ENCODE measurements around the gene CXCR4.

CXCR4 gene

DNA sequence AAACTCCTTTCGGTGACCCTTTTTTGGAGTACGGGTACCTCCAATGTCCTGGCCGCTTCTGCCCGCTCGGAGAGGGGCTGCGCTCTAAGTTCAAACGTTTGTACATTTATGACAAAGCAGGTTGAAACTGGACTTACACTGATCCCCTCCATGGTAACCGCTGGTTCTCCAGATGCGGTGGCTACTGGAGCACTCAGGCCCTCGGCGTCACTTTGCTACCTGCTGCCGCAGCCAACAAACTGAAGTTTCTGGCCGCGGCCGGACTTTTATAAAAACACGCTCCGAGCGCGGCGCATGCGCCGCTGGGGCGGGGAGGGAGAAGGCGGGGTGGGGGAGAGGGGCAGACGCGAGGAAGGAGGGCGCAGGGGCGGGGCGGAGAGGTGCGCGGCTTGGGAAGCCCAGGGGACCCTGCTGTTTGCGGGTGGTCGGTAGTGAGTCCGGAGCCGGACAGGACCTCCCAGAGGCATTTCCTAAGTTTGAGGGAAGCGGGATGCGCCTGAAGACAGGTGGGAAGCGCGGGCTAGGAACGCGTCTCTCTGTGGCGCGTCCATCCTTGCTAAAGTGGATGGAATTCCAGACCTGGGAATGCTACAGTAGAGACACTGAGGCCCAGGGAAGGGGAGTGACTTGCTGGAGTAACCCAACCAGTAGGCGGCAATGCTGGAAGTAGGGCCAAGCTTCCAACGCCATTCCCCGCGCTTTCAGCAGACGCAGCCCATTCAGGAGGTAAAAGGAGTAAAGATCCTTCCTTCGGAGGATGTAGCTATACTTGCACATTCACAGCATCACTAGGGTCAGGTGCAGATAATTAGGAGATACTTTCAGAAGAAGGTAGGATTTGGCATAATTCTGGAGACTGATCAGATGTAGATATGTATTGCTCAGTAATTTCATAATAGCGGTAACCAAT is at the start of gene CXCR4:
Gene CXCR4, minus strand, starts transcription at position 241 of the 910 bp plus-strand sequence. Its CDS starts 89 bp downstream, at position 152.
- DNase-seq = peak; percentile 95

DNA sequence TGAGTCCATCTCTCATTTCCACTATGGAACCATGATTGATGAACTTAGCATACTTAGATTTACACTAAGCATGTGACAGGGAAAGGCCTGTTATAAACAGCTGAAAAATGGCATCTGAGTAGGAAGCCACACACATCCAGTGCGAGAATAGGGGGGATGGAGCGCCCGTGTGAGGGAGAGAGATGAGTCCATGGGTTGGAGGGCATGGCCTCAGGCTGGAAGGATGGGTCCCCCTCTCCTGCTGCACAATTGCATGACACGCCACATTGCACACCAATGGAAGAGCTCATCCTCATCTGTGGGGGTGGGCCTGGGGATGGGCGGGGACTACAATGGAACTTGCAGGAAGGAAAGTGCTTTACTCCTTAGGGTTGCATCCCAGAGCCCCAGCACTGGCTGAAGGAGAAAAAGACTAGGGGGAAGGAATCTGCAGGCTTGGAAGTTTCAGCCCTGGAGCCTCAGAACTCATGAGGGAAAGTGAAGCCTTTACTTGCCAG is 46.4 kb upstream of the CXCR4 start:
- DNase-seq = no peak

DNA sequence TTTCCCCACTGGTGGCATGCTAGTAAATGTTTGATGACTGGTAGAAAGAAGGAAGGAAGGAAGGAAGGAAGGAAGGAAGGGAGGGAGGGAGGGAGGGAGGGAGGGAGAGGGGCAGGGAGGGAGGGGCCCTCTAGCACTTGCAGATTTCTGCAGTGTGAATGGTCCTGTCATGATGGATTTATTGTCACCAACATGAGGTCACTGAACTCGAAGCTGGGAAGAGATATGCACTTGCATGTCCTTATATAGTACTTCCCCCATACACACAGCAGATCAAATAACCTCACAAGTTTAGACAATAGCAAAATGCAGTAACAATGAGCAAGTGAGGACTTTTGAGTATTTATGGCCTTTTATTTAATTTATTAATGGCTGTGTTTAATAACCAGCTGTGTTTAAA is 44.5 kb upstream of the CXCR4 start:
- no peak for DNase-seq

DNA sequence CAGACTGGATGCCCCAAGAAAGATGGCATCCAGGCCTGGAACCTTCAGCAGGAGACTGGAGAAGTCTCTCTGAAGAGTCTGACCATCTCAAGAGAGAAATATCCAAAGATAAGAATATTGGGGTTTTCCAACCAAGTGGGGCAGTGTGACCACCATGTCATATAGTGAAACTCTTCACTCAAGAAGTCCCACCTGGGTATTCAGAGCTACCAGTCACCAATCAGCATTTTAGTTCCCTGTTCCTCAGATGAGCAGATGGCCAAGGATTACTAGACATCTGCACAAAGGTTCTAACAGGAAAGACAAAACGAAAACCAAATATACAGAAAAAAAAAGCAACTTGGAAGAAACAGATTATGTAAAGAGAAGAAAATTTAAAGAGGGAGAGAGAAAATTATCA is 38.5 kb upstream of the CXCR4 start:
- no peak for DNase-seq

DNA sequence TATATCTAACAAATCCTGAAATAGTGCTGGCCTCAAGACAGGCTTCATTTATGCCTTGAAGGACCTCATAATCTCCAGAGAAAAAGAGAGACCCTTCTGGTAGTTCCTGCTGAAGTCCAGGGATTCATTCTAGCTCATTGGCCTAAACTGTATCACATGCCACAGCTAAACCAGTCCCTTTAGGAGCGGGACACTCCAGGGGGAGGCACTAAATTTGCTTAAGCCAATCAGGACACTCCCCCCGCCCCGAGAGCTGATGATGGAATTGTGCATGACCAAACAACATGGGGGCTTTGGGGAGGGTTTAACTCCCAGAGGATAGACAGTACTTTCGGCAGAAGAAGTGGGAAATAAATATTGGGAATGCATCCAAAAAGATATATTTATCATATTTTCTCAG is 36.4 kb upstream of the CXCR4 start:
- DNase-seq = no peak

DNA sequence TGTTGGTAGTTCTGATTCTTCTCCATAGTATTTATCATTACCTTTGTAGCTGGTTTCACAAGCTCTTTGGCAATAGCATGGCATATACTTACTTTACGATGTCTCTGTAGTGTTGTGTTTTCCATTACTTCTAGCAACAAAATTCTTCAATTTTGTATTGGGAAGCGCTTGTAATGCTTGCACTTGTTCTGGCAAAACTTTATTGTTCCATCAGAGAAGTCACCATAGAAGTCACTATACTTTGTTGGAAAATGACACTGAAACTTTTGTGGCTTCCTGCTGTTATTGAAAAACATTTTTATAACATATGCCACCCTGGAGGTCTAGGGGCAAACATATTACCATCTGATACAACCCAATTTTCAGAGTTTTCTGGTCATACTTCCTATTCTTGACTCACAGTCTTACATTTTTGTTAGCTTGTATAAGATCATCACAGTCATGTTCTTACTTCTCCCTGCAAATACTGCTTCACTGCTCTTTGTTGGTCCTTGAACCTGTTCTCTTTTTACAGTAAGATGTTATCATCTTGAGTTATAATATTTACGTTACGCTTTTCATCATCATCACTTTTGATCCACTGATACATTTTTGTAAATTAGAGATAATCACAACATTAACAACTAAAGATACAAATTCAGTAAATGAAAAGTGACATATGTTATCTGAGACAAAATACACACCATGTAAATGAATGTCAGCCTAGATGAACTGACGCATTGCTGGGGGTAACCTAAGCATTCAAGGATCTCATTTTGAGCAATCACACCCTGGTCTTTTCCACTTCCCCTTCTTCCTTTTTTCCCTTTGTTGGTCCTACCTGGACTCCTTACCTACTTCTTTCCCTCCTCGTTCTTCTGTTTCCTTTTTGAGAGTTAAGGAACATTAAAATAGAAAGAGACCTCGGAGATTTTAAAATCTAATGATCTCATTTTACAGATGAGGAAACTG is 33.3 kb upstream of the CXCR4 start:
- no peak for DNase-seq

DNA sequence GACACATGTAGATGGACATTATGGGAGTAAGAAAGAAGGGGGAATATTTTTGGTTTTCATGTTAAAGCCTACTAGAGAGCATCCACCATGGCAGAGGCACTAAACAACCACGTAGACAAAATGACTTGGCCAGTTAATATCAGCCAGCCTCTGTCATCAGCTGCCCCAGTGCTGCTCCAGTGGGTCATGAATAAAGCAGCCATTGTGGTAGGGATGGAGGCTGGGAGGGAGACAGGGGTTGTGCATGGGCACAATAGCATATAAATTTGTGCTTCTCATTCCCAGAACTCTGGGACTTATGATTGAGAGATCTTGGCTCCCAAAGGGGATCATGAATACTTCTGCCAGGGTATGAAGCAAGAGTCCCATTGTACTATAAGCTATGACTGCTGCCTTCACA is 31.1 kb upstream of the CXCR4 start:
- DNase-seq = no peak

DNA sequence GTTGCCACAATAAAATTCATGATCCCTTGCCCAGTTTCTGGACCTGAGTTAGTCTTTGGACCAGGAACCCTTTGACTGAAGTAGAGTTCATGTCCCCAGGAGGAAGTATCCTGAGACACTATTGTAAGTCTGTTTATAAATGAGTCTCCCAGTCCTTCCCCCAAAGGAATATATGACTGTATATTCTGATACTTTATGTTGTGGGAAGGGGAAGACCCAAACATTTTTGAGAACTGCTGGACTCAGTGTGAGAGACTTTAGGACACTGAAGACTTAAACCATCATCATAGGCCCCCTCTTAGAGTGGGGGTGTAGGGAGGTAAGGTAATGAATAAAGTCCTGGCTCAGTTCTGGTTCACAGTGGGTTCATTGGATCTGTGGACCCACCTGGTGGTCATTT is 28.6 kb upstream of the CXCR4 start:
- DNase-seq = no peak

DNA sequence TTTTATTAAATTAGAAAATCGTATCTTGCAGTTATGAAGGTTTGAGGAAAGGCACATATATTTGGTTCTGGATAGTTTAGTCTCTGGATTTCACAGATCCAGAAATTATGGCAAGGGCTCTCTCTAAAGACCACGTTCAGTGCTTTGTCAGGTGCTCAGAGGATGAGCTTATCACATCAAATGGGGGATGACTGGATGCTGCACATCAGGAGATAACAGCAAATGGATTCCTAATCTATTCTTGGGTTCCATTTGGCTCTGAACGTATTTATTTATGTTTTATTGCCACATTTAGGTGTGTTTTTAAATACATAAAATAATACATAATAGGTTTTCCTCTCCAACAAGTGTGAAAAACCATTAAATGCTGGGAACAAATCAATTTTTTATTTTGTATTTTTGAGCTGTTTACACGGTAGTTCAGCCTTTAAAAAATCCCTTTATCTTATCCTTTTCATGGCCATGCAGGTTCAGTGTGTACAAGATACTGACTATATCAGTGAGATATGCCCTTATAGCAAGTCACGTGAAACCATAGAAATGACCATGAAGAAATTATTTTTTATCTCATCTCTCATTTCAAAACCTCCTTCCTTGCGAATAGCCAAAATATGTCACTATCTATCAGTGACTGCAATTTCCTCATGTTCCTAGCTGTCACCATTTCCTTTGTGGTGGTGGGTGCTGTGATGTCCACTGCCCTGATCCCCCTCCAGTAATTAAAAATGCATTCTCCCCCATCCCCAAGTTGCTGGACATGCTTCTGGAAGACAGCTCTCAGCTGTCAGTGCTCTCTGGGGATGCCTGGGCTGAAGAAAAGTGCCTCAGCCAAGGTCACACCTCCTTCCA is 25.9 kb upstream of the CXCR4 start:
- no peak for DNase-seq

DNA sequence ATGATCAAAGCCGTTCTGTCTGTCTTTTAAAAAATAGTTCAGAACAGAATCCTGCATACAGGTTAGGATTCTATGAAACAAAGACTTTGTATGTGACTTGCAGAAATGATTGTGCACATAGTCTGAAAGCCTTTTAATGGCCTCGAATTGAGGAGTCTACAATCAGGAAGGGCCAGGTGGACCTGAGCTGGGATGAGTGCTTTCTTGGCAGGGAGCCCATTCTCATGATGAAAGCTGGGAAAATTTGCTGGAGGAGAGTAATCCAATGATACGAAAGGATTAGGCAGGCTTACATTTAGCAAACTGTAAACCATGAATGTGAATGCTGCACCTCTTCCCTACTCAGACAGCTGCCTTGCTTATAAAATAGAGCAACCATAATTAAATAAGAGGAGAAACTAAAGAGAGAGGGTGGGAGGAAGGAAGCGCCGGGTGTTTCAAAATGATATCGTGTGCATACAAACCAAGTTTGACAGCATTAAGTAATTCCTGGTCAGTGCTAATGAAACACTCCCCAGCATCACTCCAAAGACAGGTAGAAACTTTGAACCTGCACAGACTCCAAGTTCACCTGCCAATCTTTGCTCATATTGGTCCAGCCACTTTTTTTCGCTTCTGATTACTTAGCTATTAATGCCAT is 23.7 kb upstream of the CXCR4 start:
- no peak for DNase-seq

DNA sequence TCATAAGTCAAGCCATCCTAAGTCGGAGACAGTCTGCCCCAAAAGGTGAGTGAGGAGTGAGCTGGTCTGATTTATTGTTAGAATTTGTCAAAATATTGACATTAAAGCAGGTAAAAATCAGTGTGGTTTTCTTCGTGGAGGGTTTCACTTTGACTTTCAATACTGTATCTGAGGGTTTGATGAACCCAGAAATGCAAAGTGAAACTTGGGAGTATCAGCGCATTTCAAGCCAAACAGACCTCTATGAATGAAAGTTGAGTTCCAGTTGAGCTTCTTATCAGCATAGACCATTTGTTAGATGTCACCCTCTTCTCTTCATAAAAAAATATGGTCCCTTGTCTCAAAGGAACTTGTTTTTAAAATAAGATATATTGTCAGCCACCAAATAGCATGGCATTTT is 21.7 kb upstream of the CXCR4 start:
- peak; percentile 52 for DNase-seq

DNA sequence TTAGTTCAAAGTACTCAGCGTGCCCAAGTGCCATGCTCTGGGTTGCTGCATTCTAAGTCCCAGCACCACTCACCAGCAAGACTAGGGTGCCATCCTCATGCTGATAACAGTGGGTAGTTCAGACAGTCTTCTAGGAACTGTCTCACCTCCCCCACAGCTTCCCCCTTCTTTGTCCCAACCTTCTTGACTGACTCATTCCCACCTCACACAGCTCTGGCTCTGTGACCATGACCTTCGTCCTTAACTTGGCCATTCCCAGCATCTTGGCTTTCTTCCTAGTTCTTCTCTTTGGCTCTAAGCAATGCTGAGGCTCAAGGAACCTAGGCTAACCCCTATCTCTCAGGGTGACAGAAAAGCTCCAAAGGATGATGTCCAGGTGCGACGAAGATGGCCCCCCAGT is 20.0 kb upstream of the CXCR4 start:
- no peak for DNase-seq

DNA sequence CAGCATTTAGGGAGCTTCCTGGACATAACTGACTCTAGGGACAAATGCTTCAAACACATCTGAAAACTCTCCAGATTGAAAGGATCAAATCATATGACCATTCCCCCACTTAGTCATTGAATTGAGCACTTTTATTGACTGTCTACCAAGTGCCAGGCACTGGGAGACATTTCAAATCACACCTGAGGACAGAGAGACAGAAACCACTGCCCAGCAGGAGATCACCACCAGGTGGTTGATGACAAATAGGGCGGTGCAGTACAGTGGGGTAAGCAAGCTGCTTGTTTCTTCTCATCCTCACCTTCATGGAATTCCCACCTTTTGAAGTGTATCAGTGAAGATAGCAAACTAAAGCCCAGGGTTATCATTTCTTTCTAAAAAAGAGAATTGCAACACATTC is 19.0 kb upstream of the CXCR4 start:
- peak; percentile 58 for DNase-seq

DNA sequence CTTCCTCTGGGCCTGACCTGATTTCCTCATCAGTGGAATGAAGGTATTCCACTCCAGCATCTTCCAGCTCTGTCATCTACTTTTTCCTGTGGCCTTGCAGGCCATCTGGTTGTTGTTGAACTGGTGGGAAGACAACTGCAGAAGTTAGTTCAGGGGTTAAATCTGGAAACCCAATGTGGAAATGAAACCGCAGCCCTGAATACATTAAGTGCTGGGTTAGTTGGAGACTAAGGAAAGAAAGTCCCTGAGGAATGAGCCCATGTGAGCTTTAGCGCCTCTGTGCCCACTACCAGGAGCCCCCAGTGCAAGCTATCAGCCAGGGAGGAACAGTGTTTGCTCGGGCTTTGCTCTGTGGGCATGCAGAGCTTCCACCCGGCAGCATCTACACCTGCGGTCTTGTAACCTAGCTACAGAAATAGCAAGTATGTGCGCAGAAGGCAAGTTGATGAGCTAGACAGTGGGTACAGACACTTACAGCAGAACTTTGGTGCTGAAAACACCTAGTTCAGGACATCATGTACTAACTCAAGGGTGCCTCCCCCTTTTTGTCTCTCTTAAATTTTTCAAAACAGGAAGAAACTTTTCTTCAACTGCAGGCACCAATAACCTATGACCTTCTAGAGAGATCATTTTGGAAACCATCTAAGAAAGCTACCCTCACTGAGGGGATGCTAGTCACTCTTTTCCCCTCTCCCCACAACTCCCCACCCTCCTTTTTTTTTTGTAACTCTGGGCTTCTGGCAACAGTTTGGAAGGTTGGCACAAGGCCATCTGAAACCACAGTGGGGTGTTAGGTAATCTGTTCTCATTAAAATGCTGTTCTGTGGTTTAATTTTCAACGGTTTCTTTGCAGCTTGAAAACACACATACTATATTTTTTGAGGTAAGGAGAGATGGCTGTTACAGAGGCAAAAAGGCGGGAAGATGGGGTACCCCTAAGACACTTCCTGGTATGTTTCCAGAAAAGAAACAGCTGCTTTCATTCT is 18.3 kb upstream of the CXCR4 start:
- DNase-seq = peak; percentile 92

DNA sequence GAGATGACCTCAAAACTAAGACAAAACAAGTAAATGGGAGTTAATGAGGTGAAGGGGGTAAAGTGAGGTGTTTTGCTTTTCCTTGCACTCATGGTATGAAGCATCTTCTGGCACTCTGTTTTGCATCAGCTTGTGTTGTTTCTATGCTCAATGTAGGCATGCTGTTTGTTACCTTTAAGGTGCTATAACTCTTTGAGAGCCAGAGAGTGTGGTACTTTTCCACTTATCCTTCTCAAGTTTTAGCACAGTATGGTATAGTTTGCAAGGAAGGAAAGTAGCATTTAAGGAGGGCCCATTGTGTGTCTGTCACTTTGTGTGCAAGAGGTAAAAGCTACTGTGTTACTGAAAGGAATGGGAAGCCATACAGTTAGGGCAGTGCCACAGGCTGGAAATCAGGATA is 17.5 kb upstream of the CXCR4 start:
- no peak for DNase-seq

DNA sequence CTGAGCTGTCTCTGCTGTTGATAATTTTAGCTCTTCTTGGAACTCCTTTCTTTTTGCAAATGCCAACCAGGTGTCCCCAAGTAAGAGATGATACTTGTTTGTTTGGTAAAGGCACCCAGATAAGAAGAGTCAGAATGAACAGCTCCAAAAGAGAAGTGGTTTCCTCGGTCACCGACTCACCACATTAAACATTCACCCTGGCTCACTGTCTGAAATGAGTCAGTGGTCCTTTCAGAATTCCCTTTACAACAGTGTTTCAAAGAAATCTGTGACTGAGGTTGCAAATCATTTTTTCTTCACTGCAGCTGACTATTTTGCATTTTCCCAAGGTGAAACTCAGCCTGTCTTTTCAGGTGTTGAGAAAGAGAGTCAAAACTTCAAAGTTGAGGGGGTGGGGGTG is 16.2 kb upstream of the CXCR4 start:
- DNase-seq = peak; percentile 66

DNA sequence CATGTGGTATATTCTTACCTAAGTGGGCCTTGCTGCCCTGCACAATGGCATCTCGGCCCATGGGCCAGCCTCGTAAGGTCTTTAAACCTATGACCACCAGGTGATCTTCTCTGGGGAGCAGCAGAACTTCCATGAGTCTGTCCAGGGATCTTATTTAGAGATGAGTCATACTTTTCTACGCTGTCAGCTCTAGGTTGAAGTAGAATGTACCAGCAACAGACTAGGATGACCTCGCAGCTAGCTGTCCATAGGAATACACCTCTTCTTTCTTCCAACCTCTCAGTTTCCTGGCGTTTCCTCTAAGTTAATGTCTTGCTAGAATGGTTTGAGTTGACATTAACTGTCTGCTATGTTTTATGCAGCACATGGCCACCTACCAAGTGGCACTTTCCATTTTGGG is 15.6 kb upstream of the CXCR4 start:
- no peak for DNase-seq

DNA sequence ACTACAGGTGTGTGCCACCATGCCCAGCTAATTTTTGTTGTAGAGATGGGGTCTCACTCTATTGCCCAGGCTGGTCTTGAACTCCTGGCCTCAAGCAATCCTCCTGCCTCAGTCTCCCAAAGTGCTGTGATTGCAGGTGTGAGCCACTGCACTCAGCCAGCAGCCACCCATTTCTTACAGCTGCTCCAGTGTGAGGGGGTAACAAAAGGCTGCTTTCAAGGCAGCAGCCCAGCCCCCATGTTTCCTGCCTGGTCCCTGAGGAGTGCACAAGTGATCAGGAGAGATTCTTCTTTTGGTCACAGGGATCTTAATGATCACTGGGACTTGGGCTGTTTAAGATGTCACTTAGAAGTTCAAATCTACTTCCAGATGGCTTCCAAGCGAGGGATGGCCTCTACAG is 15.2 kb upstream of the CXCR4 start:
- no peak for DNase-seq

DNA sequence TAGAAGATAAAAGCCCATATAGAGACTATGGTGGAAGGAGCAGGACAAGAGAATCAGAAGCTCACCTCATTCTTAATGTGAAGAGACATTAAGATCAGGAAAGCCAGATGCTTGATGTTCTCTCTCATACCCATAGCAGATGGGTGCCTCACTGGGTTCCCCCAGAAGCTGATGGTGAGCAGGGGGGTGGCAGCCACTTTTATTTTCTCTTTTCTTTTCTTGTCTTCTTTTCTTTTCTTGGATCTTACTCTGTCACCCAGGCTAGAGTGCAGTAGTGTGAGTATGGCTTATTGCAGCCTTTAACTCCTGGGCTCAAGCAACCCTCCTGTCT is 14.8 kb upstream of the CXCR4 start:
- no peak for DNase-seq

DNA sequence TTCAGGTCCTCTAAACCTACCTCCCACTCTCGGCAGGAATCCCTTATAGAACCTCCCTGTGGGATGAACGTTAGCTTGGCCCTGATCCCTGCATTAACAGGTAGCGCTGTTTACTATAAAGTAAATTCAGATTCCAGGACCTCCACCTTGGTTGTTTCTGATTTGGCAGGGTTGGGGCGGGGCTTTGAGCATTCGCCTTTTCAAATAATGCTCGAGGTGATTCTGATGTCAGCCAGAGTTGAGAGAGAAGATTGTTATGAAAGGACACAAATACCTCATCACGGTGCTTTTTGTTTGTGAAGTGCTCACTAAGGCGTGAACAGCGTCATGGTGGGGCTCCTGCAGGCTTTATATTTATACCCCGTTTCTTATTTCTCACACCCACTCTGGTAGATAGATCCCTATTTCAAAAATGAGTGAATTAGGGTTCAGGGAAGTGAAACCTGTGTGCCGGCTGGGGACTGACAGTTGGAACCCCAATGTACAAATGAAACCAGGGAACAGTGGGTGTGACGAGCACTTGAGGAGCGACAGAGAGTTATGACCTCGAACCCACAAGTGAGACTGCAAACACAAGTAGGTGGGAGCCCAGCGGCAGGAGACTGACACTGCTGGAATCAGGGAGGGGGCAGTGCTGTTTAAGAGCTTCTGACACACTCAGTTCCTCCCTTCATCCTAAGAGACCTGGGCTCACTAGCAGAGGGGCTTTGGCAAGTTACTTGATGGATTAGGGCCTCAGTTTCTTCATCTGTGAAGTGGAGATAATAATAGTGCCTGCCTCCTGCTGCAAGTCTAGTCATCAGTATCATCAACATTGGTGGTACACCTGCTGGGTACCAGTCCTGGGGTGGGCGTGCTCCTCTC is 14.2 kb upstream of the CXCR4 start:
- peak; percentile 89 for DNase-seq

Measured in CD4-positive, alpha-beta T cell treated with Interleukin-21 for 1 hour (primary cell).